A549 (cell line): ENCODE data around the gene CHMP6. TPM values are rescaled to one million over a fixed set of nuclear protein-coding genes. Genes with fewer than 3 reads are reported as not detected.
A peak's percentile ranks its signal among the peaks of the same experiment; 100 is the strongest.

Source experiments
- ATAC-seq, 2 experiments: fragments of 200-7000 bp in 1 of 2; fragments of >200 bp in 1 of 2; cut with Nextera tagmentation in 1 of 2; cut with Tn5 transposase in 1 of 2; 3 replicates each; pipeline versions ENCODE4 v1.8.0 to v1.9.1; 2018 to 2020; ENCODE audit warnings: mild to moderate bottlenecking in 1 of 2, moderate library complexity in 1 of 2
- CTCF ChIA-PET: fragments of 300-600 bp; sonication (Branson Sonifier 250); formaldehyde crosslinking; extraction: SDS; loops from one replicate; lab custom pipeline; 2021; ENCODE audit warnings: antibody characterized with exemption, inconsistent platforms; lab: Yijun Ruan, JAX
- POLR2A ChIA-PET: fragments of 350-600 bp; formaldehyde crosslinking; extraction: SDS; loops from one replicate; lab custom pipeline; 2021; ENCODE audit warnings: antibody characterized with exemption, inconsistent platforms; lab: Yijun Ruan, JAX
- DNase-seq, 2 experiments: peaks; one replicate each; pipeline versions ENCODE4 v3.0.0 to v3.0.0-alpha.2; 2011 to 2016; ENCODE audit warnings: low read depth in 1 of 2, low spot score in 1 of 2
- FAIRE-seq: peaks from 2 replicates; lab custom pipeline; 2011; peaks lifted over from hg19 to GRCh38; lab: Jason Lieb, UNC
- H3K27ac ChIP-seq, 2 experiments: fragments of >200 bp; sonication (Bioruptor Twin); formaldehyde crosslinking; 3 replicates each; pipeline ENCODE4 v1.5.1; 2016 to 2017
- H3K4me1 ChIP-seq: fragments of >200 bp; sonication (Bioruptor Twin); formaldehyde crosslinking; 3 replicates; pipeline ENCODE4 v1.6.1; 2016
- H3K4me2 ChIP-seq: fragments of >200 bp; sonication (Bioruptor Twin); formaldehyde crosslinking; 3 replicates; pipeline ENCODE4 v1.6.1; 2016
- H3K4me3 ChIP-seq: fragments of >200 bp; sonication (Bioruptor Twin); formaldehyde crosslinking; 3 replicates; pipeline ENCODE4 v1.5.1; 2016
- H3K9me3 ChIP-seq: fragments of >200 bp; sonication (Bioruptor Twin); formaldehyde crosslinking; 3 replicates; pipeline ENCODE4 v1.6.1; 2016
- EHF ChIP-seq: fragments of 250-450 bp; sonication (Bioruptor Pico); IDR thresholded peaks from 2 replicates; pipeline ENCODE4 v1.5.0; 2020; ENCODE audit warnings: mild to moderate bottlenecking
- FOSB ChIP-seq: fragments of 250-450 bp; sonication (Bioruptor Pico); IDR thresholded peaks from 2 replicates; pipeline ENCODE4 v1.5.0; 2020; ENCODE audit warnings: mild to moderate bottlenecking, moderate library complexity
- FOSL2 ChIP-seq, 2 experiments: fragments of 450-650 bp in 1 of 2; fragments of >200 bp in 1 of 2; sonication (Bioruptor Twin) in 1 of 2; formaldehyde crosslinking; IDR thresholded peaks; 2 replicates each; pipeline versions ENCODE4 v1.5.0 to v1.6.1; 2016 to 2020; ENCODE audit warnings: mild to moderate bottlenecking in 1 of 2, moderate library complexity in 1 of 2
- FOXS1 ChIP-seq: fragments of 250-450 bp; sonication (Bioruptor Pico); IDR thresholded peaks from 2 replicates; pipeline ENCODE4 v1.5.0; 2020; ENCODE audit warnings: mild to moderate bottlenecking, moderate library complexity
- HDAC2 ChIP-seq: fragments of 200-600 bp; sonication (generic); IDR thresholded peaks from 2 replicates; pipeline ENCODE4 v1.6.1; 2016
- HEYL ChIP-seq: fragments of 250-450 bp; sonication (Bioruptor Pico); IDR thresholded peaks from 2 replicates; pipeline ENCODE4 v1.8.0; 2021; ENCODE audit warnings: mild to moderate bottlenecking, moderate library complexity
- HOXB13 ChIP-seq: fragments of 250-450 bp; sonication (Bioruptor Pico); IDR thresholded peaks from 2 replicates; pipeline ENCODE4 v1.5.0; 2020; ENCODE audit warnings: low read depth, mild to moderate bottlenecking, moderate library complexity
- JUN ChIP-seq, 2 experiments: fragments of >200 bp; sonication (Bioruptor Twin); formaldehyde crosslinking; IDR thresholded peaks; 2 replicates in 1 of 2; 3 replicates in 1 of 2; pipeline ENCODE4 v1.6.1; 2016 to 2017
- KDM5A ChIP-seq: fragments of 200-600 bp; sonication (generic); IDR thresholded peaks from 2 replicates; pipeline ENCODE4 v1.6.1; 2016; ENCODE audit warnings: antibody characterized with exemption, mild to moderate bottlenecking
- MAFK ChIP-seq: fragments of 450-650 bp; IDR thresholded peaks from 2 replicates; pipeline ENCODE4 v1.6.1; 2014; ENCODE audit not compliant: partially characterized antibody
- MAZ ChIP-seq: fragments of 150-350 bp; IDR thresholded peaks from 2 replicates; pipeline ENCODE4 v1.6.1; 2014; ENCODE audit warnings: antibody characterized with exemption, low read depth, low read length, borderline replicate concordance
- MYC ChIP-seq: IDR thresholded peaks from 2 replicates; pipeline ENCODE4 v1.6.1; 2012; ENCODE audit warnings: mild to moderate bottlenecking, inconsistent platforms, low read length, improper control_type of control experiment, borderline replicate concordance
- NFE2L2 ChIP-seq: fragments of 150-350 bp; conservative IDR thresholded peaks from 2 replicates; pipeline ENCODE4 v1.6.1; 2014; ENCODE audit warnings: low read length
- PHF8 ChIP-seq: fragments of 200-600 bp; sonication (generic); IDR thresholded peaks from 2 replicates; pipeline ENCODE4 v1.6.1; 2016; ENCODE audit warnings: low read depth, mild to moderate bottlenecking, antibody characterized with exemption, moderate library complexity, borderline replicate concordance
- POLR2A ChIP-seq: IDR thresholded peaks from 2 replicates; pipeline ENCODE4 v1.6.1; 2012; ENCODE audit warnings: mild to moderate bottlenecking, low read length
- RAD21 ChIP-seq, 2 experiments: fragments of >200 bp in 1 of 2; sonication (Bioruptor Twin) in 1 of 2; formaldehyde crosslinking in 1 of 2; IDR thresholded peaks in 1 of 2; conservative IDR thresholded peaks in 1 of 2; 2 replicates in 1 of 2; 3 replicates in 1 of 2; pipeline ENCODE4 v1.6.1; 2012 to 2018; ENCODE audit warnings: inconsistent platforms in 1 of 2
- RARB ChIP-seq: fragments of 250-450 bp; sonication (Bioruptor Pico); IDR thresholded peaks from 2 replicates; pipeline ENCODE4 v1.8.0; 2021; ENCODE audit warnings: mild to moderate bottlenecking, moderate library complexity
- RCOR1 ChIP-seq: fragments of 150-350 bp; IDR thresholded peaks from 2 replicates; pipeline ENCODE4 v1.6.1; 2014; ENCODE audit warnings: antibody characterized with exemption, low read length, low read depth
- RFX5 ChIP-seq: fragments of 450-650 bp; IDR thresholded peaks from 2 replicates; pipeline ENCODE4 v1.7.1; 2014; ENCODE audit warnings: antibody characterized with exemption, mild to moderate bottlenecking, moderate library complexity
- RNF2 ChIP-seq: fragments of 200-600 bp; sonication (generic); IDR thresholded peaks from 2 replicates; pipeline ENCODE4 v1.6.1; 2016; ENCODE audit warnings: low read depth, mild to moderate bottlenecking, antibody characterized with exemption, moderate library complexity, borderline replicate concordance
- TP53 ChIP-seq: fragments of 250-450 bp; sonication (Bioruptor Pico); IDR thresholded peaks from 2 replicates; pipeline ENCODE4 v1.5.0; 2021; ENCODE audit warnings: mild to moderate bottlenecking, moderate library complexity
- ZC3H11A ChIP-seq: fragments of 450-650 bp; IDR thresholded peaks from 2 replicates; pipeline ENCODE4 v1.6.1; 2014; ENCODE audit warnings: antibody characterized with exemption, mild to moderate bottlenecking
- ZNF302 ChIP-seq: fragments of 250-450 bp; sonication (Bioruptor Pico); IDR thresholded peaks from 2 replicates; pipeline ENCODE4 v1.9.0; 2021; ENCODE audit warnings: inconsistent platforms, mild to moderate bottlenecking, moderate library complexity
- WGBS: methylation state at CpG from one replicate; pipeline ENCODE4 v1.1.6; 2017; ENCODE audit errors: missing lambda C conversion rate; 5-methylcytosine and 5-hydroxymethylcytosine counted together
- polyA minus RNA-seq: library from RNA; depleted of rRNA, polyadenylated mRNA; stranded (reverse); fragments of >200 nt; gene quantifications from 2 replicates; pipeline ENCODE4 v1.2.3, GENCODE V29; 2011; rRNA and poly(A)+ RNA removed
- polyA plus RNA-seq, 4 experiments: library from polyadenylated mRNA; depleted of rRNA in 3 of 4; stranded (reverse); fragments of >200 nt; fragmentation: RNase III in 1 of 4; extraction: RNeasy Plus Mini Kit Qiagen cat#74134 plus additional on column Dnase treatment in 1 of 4; gene quantifications; 2 replicates in 3 of 4; 3 replicates in 1 of 4; pipeline ENCODE4 v1.2.3, GENCODE V29; 2011 to 2017
- TF ChIP-seq, protein P1 (sequence below): IDR thresholded peaks from 2 replicates; pipeline ENCODE4 v1.6.1; 2012
- TF ChIP-seq, protein P2 (sequence below): fragments of >200 bp; sonication (Bioruptor Twin); formaldehyde crosslinking; IDR thresholded peaks from 3 replicates; pipeline ENCODE4 v1.5.1; 2016
- TF ChIP-seq, protein P3 (sequence below): fragments of 200-600 bp; sonication (generic); IDR thresholded peaks from 2 replicates; pipeline ENCODE4 v1.6.1; 2016; ENCODE audit warnings: antibody characterized with exemption, mild to moderate bottlenecking, moderate library complexity
- TF ChIP-seq, protein P4 (sequence below): fragments of 250-450 bp; sonication (Bioruptor Pico); IDR thresholded peaks from 2 replicates; pipeline ENCODE4 v1.5.0; 2020; ENCODE audit warnings: low read depth, mild to moderate bottlenecking, moderate library complexity
- TF ChIP-seq, protein P5 (sequence below): fragments of 150-350 bp; IDR thresholded peaks from 2 replicates; pipeline ENCODE4 v1.6.1; 2014; ENCODE audit warnings: low read depth, mild to moderate bottlenecking, low read length
- TF ChIP-seq, protein P6 (sequence below): fragments of 250-450 bp; sonication (Bioruptor Pico); IDR thresholded peaks from 2 replicates; pipeline ENCODE4 v1.5.0; 2021; ENCODE audit warnings: mild to moderate bottlenecking, moderate library complexity, borderline replicate concordance

The CHMP6 gene
- 17.8 and 28.9 TPM in 2 replicates for polyA plus RNA-seq (2011; rRNA removed)
- polyA plus RNA-seq (2012; cell fraction: cytosol; rRNA removed), result 36.9 and 47.2 TPM in 2 replicates
- 34.1 and 42.1 TPM in 2 replicates for polyA plus RNA-seq (2012; cell fraction: nucleus; rRNA removed)
- polyA plus RNA-seq (2017; fragmentation: RNase III; extraction: RNeasy Plus Mini Kit Qiagen cat#74134 plus additional on column Dnase treatment), result 26.6 to 32.7 TPM (median 30.8 TPM) in 3 replicates
- polyA minus RNA-seq, result 9.5 and 11.2 TPM in 2 replicates

DNA sequence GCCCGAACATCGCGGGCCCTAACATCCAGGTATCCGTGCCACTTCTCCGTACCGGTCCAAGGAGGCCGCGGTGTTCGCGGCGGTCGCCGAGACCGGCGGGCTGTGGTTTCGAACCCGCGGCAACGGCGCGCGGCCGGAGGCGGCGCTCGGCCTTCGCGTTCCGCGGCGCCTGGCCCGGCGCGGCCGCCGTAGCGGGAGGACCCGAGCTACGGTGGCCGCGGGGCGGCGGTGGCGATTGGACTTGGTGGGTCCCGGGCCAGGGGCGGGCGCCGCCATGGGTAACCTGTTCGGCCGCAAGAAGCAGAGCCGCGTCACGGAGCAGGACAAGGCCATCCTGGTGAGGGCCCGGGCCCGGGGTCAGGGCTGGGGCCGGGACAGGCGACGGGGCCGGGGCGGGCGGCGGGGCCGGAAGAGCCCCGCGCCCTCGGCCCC lies at the start of gene CHMP6:
Gene CHMP6, plus strand, starts transcription at position 197 of the 432 bp plus-strand sequence. Its CDS starts 78 bp downstream, at position 275.
- ChIA-PET POLR2A (interaction anchor here (1.2 kb wide), 2 partner anchors 11 to 537 kb away, joined by 3 to 5 read pairs; no protein-coding TSS in a partner anchor), CTCF (interaction anchor here (0.6 to 7.4 kb wide), 7 partner anchors 9 to 111 kb away, joined by 3 to 37 read pairs (median 5); no protein-coding TSS in a partner anchor)
- no peaks in the 10 kb centered on the region for H3K9me3 ChIP-seq
- H3K4me1 ChIP-seq, result peaks cover 20% of the 10 kb centered on the region
- FAIRE-seq (no peak), DNase-seq (peak; percentile 85 to 87), ATAC-seq (peak; percentile 42 to 51)
- H3K27ac ChIP-seq, result peak within 1 kb of the TSS; percentile 89 to 95
- H3K4me2 ChIP-seq, result peak within 1 kb of the TSS; percentile 87
- H3K4me3 ChIP-seq, result peak within 1 kb of the TSS; percentile 92
- 0% methylated on average over 5 of the region's 66 CpGs for WGBS
- TF ChIP-seq RFX5, result peak; percentile 17; the same call in 1 of the 2 replicates
- TF ChIP-seq PHF8, result peak; percentile 58; the same call in 1 of the 2 replicates
- no peak for TF ChIP-seq RAD21 (conservative IDR thresholded peaks at IDR 0.05 in 1 of 2, IDR thresholded peaks at IDR 0.05 in 1 of 2)
- peak; percentile 76; the same call in 1 of the 2 replicates for TF ChIP-seq TP53 (CRISPR knock-in tag)
- no peak for TF ChIP-seq HDAC2
- TF ChIP-seq, protein P1, sequence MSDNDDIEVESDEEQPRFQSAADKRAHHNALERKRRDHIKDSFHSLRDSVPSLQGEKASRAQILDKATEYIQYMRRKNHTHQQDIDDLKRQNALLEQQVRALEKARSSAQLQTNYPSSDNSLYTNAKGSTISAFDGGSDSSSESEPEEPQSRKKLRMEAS, result peak; percentile 25; the same call in 1 of the 2 replicates
- TF ChIP-seq ZNF302 (CRISPR knock-in tag), result no peak
- no peak for TF ChIP-seq FOSB (CRISPR knock-in tag)
- TF ChIP-seq RNF2, result no peak
- TF ChIP-seq EHF, result no peak
- TF ChIP-seq FOXS1, result no peak
- TF ChIP-seq, protein P2, sequence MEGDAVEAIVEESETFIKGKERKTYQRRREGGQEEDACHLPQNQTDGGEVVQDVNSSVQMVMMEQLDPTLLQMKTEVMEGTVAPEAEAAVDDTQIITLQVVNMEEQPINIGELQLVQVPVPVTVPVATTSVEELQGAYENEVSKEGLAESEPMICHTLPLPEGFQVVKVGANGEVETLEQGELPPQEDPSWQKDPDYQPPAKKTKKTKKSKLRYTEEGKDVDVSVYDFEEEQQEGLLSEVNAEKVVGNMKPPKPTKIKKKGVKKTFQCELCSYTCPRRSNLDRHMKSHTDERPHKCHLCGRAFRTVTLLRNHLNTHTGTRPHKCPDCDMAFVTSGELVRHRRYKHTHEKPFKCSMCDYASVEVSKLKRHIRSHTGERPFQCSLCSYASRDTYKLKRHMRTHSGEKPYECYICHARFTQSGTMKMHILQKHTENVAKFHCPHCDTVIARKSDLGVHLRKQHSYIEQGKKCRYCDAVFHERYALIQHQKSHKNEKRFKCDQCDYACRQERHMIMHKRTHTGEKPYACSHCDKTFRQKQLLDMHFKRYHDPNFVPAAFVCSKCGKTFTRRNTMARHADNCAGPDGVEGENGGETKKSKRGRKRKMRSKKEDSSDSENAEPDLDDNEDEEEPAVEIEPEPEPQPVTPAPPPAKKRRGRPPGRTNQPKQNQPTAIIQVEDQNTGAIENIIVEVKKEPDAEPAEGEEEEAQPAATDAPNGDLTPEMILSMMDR, result peak; percentile 13; the same call in 1 of the 3 replicates
- no peak; the same call in 1 of the 2 replicates for TF ChIP-seq MAZ
- TF ChIP-seq JUN (IDR thresholded peaks at IDR 0.05), result peak; percentile 79 to 95
- TF ChIP-seq, protein P3, sequence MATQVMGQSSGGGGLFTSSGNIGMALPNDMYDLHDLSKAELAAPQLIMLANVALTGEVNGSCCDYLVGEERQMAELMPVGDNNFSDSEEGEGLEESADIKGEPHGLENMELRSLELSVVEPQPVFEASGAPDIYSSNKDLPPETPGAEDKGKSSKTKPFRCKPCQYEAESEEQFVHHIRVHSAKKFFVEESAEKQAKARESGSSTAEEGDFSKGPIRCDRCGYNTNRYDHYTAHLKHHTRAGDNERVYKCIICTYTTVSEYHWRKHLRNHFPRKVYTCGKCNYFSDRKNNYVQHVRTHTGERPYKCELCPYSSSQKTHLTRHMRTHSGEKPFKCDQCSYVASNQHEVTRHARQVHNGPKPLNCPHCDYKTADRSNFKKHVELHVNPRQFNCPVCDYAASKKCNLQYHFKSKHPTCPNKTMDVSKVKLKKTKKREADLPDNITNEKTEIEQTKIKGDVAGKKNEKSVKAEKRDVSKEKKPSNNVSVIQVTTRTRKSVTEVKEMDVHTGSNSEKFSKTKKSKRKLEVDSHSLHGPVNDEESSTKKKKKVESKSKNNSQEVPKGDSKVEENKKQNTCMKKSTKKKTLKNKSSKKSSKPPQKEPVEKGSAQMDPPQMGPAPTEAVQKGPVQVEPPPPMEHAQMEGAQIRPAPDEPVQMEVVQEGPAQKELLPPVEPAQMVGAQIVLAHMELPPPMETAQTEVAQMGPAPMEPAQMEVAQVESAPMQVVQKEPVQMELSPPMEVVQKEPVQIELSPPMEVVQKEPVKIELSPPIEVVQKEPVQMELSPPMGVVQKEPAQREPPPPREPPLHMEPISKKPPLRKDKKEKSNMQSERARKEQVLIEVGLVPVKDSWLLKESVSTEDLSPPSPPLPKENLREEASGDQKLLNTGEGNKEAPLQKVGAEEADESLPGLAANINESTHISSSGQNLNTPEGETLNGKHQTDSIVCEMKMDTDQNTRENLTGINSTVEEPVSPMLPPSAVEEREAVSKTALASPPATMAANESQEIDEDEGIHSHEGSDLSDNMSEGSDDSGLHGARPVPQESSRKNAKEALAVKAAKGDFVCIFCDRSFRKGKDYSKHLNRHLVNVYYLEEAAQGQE, result peak; percentile 30; the same call in 1 of the 2 replicates
- no peak for TF ChIP-seq FOSL2 (IDR thresholded peaks at IDR 0.05)
- TF ChIP-seq FOSL2 (CRISPR knock-in tag; IDR thresholded peaks at IDR 0.05), result peak; percentile 42
- TF ChIP-seq NFE2L2, result no peak
- TF ChIP-seq POLR2A, result peak; percentile 29; the same call in 1 of the 2 replicates
- TF ChIP-seq RARB (CRISPR knock-in tag), result no peak
- no peak for TF ChIP-seq KDM5A
- TF ChIP-seq, protein P4, sequence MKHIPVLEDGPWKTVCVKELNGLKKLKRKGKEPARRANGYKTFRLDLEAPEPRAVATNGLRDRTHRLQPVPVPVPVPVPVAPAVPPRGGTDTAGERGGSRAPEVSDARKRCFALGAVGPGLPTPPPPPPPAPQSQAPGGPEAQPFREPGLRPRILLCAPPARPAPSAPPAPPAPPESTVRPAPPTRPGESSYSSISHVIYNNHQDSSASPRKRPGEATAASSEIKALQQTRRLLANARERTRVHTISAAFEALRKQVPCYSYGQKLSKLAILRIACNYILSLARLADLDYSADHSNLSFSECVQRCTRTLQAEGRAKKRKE (CRISPR knock-in tag), result peak; percentile 56; the same call in 1 of the 2 replicates
- TF ChIP-seq, protein P5, sequence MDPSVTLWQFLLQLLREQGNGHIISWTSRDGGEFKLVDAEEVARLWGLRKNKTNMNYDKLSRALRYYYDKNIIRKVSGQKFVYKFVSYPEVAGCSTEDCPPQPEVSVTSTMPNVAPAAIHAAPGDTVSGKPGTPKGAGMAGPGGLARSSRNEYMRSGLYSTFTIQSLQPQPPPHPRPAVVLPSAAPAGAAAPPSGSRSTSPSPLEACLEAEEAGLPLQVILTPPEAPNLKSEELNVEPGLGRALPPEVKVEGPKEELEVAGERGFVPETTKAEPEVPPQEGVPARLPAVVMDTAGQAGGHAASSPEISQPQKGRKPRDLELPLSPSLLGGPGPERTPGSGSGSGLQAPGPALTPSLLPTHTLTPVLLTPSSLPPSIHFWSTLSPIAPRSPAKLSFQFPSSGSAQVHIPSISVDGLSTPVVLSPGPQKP, result no peak
- TF ChIP-seq, protein P6, sequence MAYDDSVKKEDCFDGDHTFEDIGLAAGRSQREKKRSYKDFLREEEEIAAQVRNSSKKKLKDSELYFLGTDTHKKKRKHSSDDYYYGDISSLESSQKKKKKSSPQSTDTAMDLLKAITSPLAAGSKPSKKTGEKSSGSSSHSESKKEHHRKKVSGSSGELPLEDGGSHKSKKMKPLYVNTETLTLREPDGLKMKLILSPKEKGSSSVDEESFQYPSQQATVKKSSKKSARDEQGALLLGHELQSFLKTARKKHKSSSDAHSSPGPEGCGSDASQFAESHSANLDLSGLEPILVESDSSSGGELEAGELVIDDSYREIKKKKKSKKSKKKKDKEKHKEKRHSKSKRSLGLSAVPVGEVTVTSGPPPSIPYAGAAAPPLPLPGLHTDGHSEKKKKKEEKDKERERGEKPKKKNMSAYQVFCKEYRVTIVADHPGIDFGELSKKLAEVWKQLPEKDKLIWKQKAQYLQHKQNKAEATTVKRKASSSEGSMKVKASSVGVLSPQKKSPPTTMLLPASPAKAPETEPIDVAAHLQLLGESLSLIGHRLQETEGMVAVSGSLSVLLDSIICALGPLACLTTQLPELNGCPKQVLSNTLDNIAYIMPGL, result no peak
- TF ChIP-seq MYC, result no peak
- no peak; the same call in 1 of the 2 replicates for TF ChIP-seq RCOR1
- TF ChIP-seq MAFK, result no peak
- TF ChIP-seq HEYL, result no peak
- TF ChIP-seq ZC3H11A, result no peak
- no peak for TF ChIP-seq HOXB13 (CRISPR knock-in tag)
